K562 (cell line): ENCODE results near the gene CBFA2T2. TPM values are rescaled to one million over a fixed set of nuclear protein-coding genes. Genes with fewer than 3 reads are reported as not detected.

Source experiments
- BRCA1 ChIP-seq, 2 experiments: fragments of 450-650 bp in 1 of 2; sonication (generic) in 1 of 2; formaldehyde crosslinking in 1 of 2; IDR thresholded peaks; 2 replicates each; pipeline versions ENCODE4 v1.5.0 to v1.6.1; 2017 to 2020; ENCODE audit warnings: mild to moderate bottlenecking in 1 of 2, missing genetic modification reagents in 1 of 2
- MYNN ChIP-seq, 2 experiments: sonication (generic); formaldehyde crosslinking in 1 of 2; IDR thresholded peaks; 2 replicates each; pipeline versions ENCODE4 v1.5.0 to v1.6.1; 2016 to 2020; ENCODE audit warnings: antibody characterized with exemption in 1 of 2, missing genetic modification reagents in 1 of 2
- NFYB ChIP-seq: IDR thresholded peaks from 2 replicates; pipeline ENCODE4 v1.6.1; 2011; ENCODE audit warnings: mild to moderate bottlenecking, moderate library complexity; ENCODE audit not compliant: insufficient read length; ENCODE audit errors: extremely low read depth
- POLR2A ChIP-seq: fragments of 450-650 bp; conservative IDR thresholded peaks from 2 replicates; pipeline ENCODE4 v1.6.1; 2016
- SUPT5H ChIP-seq: fragments of 450-650 bp; IDR thresholded peaks from 2 replicates; pipeline ENCODE4 v1.6.1; 2016
- polyA plus RNA-seq, 8 experiments: library from polyadenylated mRNA; depleted of rRNA in 4 of 8; stranded (reverse) in 5 of 8; unstranded in 3 of 8; fragments of >200 nt; fragmentation: Nextera tagmentation in 2 of 8; fragmentation: Illumina TruSeq in 1 of 8; extraction: Ambion mirVana in 2 of 8; extraction: Trizol in 1 of 8; gene quantifications; 2 replicates each; pipeline versions ENCODE4 v1.2.1 to v1.2.3, GENCODE V29; 2011 to 2014; ENCODE audit warnings: inconsistent platforms in 1 of 8, missing spikeins in 1 of 8
- total RNA-seq, 7 experiments: library from RNA; depleted of rRNA in 6 of 7; stranded (reverse); fragments of >200 nt in 6 of 7; fragmentation: Illumina TruSeq in 2 of 7; extraction: Trizol in 2 of 7; gene quantifications; 2 replicates each; pipeline versions ENCODE4 v1.2.1 to v1.2.3, GENCODE V29; 2011 to 2021; ENCODE audit warnings: low replicate concordance in 1 of 7
- TF ChIP-seq, protein P1 (sequence below): sonication (generic); formaldehyde crosslinking; IDR thresholded peaks from 2 replicates; pipeline ENCODE4 v1.8.0; 2022; ENCODE audit warnings: missing genetic modification reagents, mild to moderate bottlenecking, borderline replicate concordance

CBFA2T2 gene
- total and polyA plus RNA-seq, 9 of the 15 experiments (the other 6 are each of a cell fraction or from before 2014, with no cell fraction given): 0.27 to 9.6 (median 5.8) TPM

DNA sequence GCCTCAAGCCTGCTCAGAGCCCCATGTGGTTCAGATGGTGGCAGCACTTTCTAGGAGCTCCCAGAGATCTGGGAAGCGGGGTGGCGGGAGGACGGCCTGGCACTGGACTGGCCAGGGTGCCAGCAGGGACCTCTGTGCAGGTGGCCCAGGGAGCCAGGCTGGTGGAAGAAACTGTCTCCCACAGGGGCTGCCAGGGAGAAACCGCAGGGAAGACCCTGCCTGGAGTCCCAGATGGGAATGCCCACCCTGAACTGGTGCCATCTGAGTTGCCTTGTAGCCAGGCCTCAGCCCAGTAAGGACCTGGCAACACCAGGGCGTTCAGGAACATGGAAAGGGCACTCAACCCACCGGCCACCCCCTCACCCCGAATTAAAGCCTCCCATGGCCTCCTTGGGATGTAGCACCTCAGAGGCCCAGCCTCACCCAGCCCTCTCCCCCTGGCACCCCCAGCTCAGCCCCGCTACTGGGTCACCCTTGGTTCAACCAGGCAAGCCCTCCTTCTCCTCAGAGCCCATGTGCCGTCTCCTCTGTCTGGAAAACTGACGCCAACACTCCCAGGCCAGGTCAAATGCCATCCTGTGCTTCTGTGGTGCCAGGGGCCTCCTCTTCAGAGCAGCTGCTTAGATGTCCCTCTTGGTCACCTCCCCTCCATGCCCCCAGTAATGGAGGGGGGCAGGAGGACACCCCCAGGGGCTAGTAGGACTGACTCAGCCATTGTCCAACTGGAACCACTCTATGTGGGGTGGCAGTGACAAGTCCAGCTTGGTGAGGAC lies 166.3 kb downstream of the CBFA2T2 start (continued):
- TF ChIP-seq MYNN (IDR thresholded peaks at IDR 0.05): peak; percentile 68; the same call in 1 of the 2 replicates
- no peak for TF ChIP-seq MYNN (CRISPR knock-in tag; IDR thresholded peaks at IDR 0.05)
- no peak for TF ChIP-seq BRCA1 (IDR thresholded peaks at IDR 0.05)
- TF ChIP-seq BRCA1 (CRISPR knock-in tag; IDR thresholded peaks at IDR 0.05): no peak
- TF ChIP-seq SUPT5H: peak; percentile 50; the same call in 1 of the 2 replicates
- TF ChIP-seq, protein P1, sequence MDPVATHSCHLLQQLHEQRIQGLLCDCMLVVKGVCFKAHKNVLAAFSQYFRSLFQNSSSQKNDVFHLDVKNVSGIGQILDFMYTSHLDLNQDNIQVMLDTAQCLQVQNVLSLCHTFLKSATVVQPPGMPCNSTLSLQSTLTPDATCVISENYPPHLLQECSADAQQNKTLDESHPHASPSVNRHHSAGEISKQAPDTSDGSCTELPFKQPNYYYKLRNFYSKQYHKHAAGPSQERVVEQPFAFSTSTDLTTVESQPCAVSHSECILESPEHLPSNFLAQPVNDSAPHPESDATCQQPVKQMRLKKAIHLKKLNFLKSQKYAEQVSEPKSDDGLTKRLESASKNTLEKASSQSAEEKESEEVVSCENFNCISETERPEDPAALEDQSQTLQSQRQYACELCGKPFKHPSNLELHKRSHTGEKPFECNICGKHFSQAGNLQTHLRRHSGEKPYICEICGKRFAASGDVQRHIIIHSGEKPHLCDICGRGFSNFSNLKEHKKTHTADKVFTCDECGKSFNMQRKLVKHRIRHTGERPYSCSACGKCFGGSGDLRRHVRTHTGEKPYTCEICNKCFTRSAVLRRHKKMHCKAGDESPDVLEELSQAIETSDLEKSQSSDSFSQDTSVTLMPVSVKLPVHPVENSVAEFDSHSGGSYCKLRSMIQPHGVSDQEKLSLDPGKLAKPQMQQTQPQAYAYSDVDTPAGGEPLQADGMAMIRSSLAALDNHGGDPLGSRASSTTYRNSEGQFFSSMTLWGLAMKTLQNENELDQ (CRISPR knock-in tag): no peak
- no peak for TF ChIP-seq NFYB
- TF ChIP-seq POLR2A: peak; percentile 22
